ENCODE measurements around the gene SCN3A. TPM values are rescaled to one million over a fixed set of nuclear protein-coding genes. Genes with fewer than 3 reads are reported as not detected.

SCN3A gene
- polyA plus RNA-seq (2013, experiment 1 of 2): 0.15 TPM
- 0.15 TPM for polyA plus RNA-seq (2013, experiment 2 of 2)

GRCh38 chr2:165203689-165204559 lies at the start of gene SCN3A:
SCN3A (minus strand) TSS chr2:165204050; CDS start chr2:165176394, 27,656 bp downstream.
- Histone ChIP-seq H2AK5ac (ENCODE audit: low read length) (no peak within 1 kb of the TSS), H4K8ac (ENCODE audit: low read depth, low read length) (no peak within 1 kb of the TSS), H3K56ac (ENCODE audit: low read length) (no peak within 1 kb of the TSS), H2BK15ac (replicated peaks; ENCODE audit: low read depth) (no peak within 1 kb of the TSS), H3K27ac (ENCODE audit: low read depth, low read length) (no peak within 1 kb of the TSS), H4K5ac (ENCODE audit: low read length) (no peak within 1 kb of the TSS), H3K79me1 (ENCODE audit: low read length) (no peaks in the 10 kb centered on the region), H2BK120ac (ENCODE audit: low read depth, low read length) (no peak within 1 kb of the TSS), H3K23ac (ENCODE audit: low read length) (no peak within 1 kb of the TSS), H3K4ac (ENCODE audit: low read depth, low read length) (no peak within 1 kb of the TSS), H3K27me3 (ENCODE audit: insufficient read depth, low read length, poor library complexity) (no peaks in the 10 kb centered on the region), H3K4me2 (ENCODE audit: low read length) (no peak within 1 kb of the TSS), H3K4me1 (ENCODE audit: control insufficient read depth, low read depth, low read length) (no peaks in the 10 kb centered on the region), H3K4me3 (ENCODE audit: low read length) (no peak within 1 kb of the TSS), H3K36me3 (ENCODE audit: control insufficient read depth, insufficient read depth, low read length) (no peaks in the 10 kb centered on the region), H3K79me2 (ENCODE audit: control insufficient read depth, insufficient read depth, low read length) (no peaks in the 10 kb centered on the region), H3K18ac (ENCODE audit: low read length) (no peak within 1 kb of the TSS), H3K9ac (ENCODE audit: low read length) (no peak within 1 kb of the TSS), H2BK5ac (ENCODE audit: low read length) (no peak within 1 kb of the TSS)
- no CpG with 5 or more reads among the region's 8 CpGs for WGBS (ENCODE audit: extremely low coverage, insufficient coverage, low lambda C conversion rate)
- peak; percentile 72 for DNase-seq

DNA sequence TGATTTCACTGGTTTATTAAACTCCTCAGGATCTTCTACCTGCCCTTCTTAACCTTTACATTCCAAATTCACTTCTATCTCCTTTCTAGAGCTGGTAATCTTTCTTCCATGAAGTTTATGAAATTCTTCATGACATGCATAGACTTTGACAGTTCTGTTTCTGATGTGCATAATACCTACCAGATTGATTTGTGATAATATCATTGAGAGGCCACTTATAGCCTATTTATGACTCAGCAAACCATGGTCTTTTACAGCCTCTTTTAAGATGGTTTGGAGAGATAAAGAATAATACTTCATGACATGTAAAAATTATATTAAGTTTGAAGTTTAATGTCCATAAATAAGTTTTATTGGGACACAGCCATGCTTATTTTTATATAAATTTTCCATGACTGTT lies 49.3 kb upstream of the SCN3A start:
- H3K79me1 ChIP-seq (ENCODE audit: low read length): no peaks in the 10 kb centered on the region
- H4K8ac ChIP-seq (ENCODE audit: low read depth, low read length): no peak overlapping the region
- H3K4ac ChIP-seq (ENCODE audit: low read depth, low read length): no peak overlapping the region
- H3K4me2 ChIP-seq (ENCODE audit: low read length): no peak overlapping the region
- no peak overlapping the region for H2AK5ac ChIP-seq (ENCODE audit: low read length)
- no peak overlapping the region for H3K27ac ChIP-seq (ENCODE audit: low read depth, low read length)
- H3K4me3 ChIP-seq (ENCODE audit: low read length): no peak overlapping the region
- H2BK15ac ChIP-seq (replicated peaks; ENCODE audit: low read depth): no peak overlapping the region
- no peak overlapping the region for H3K23ac ChIP-seq (ENCODE audit: low read length)
- no peak overlapping the region for H3K18ac ChIP-seq (ENCODE audit: low read length)
- no peaks in the 10 kb centered on the region for H3K79me2 ChIP-seq (ENCODE audit: control insufficient read depth, insufficient read depth, low read length)
- H3K4me1 ChIP-seq (ENCODE audit: control insufficient read depth, low read depth, low read length): no peaks in the 10 kb centered on the region
- no peak for DNase-seq
- H2BK5ac ChIP-seq (ENCODE audit: low read length): no peak overlapping the region
- H3K56ac ChIP-seq (ENCODE audit: low read length): no peak overlapping the region
- H3K27me3 ChIP-seq (ENCODE audit: insufficient read depth, low read length, poor library complexity): no peaks in the 10 kb centered on the region
- no peaks in the 10 kb centered on the region for H3K36me3 ChIP-seq (ENCODE audit: control insufficient read depth, insufficient read depth, low read length)
- H2BK120ac ChIP-seq (ENCODE audit: low read depth, low read length): no peak overlapping the region
- no peak overlapping the region for H3K9ac ChIP-seq (ENCODE audit: low read length)
- no peak overlapping the region for H4K5ac ChIP-seq (ENCODE audit: low read length)

GRCh38 chr2:165251366-165251765 lies 47.5 kb upstream of the SCN3A start:
- H2AK5ac ChIP-seq (ENCODE audit: low read length): no peak overlapping the region
- no peak for DNase-seq
- H2BK120ac ChIP-seq (ENCODE audit: low read depth, low read length): no peak overlapping the region

DNA sequence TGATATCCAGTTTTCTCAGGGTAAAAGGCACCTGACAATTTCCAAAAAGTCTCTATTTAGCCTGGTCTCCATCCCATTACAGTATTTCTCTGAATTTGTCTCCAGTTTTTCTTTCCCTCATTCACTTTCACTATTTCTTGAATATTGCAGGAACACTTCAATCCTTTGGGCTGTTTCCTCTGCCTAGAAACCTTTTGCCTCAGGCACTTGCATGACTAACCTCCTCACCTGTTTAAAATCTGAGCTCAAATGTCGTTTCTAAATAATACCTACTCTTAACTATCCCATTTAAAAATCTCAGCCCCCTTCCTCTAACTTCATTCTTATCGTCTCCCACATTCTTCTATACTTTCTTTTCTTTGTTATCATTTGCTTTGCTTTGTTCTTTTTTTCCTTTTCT lies 44.4 kb upstream of the SCN3A start:
- WGBS (ENCODE audit: extremely low coverage, insufficient coverage, low lambda C conversion rate): 100% methylated on average over 2 of the region's 2 CpGs

More at GRCh38 chr2:165251366-165251765, 47.5 kb upstream of the SCN3A start:
- Histone ChIP-seq H3K4ac (ENCODE audit: low read depth, low read length) (no peak overlapping the region), H3K36me3 (ENCODE audit: control insufficient read depth, insufficient read depth, low read length) (no peaks in the 10 kb centered on the region), H3K4me1 (ENCODE audit: control insufficient read depth, low read depth, low read length) (no peaks in the 10 kb centered on the region), H2BK15ac (replicated peaks; ENCODE audit: low read depth) (no peak overlapping the region), H3K18ac (ENCODE audit: low read length) (no peak overlapping the region), H3K79me2 (ENCODE audit: control insufficient read depth, insufficient read depth, low read length) (no peaks in the 10 kb centered on the region), H3K79me1 (ENCODE audit: low read length) (no peaks in the 10 kb centered on the region), H3K23ac (ENCODE audit: low read length) (no peak overlapping the region), H3K27me3 (ENCODE audit: insufficient read depth, low read length, poor library complexity) (no peaks in the 10 kb centered on the region), H2BK5ac (ENCODE audit: low read length) (no peak overlapping the region), H3K9ac (ENCODE audit: low read length) (no peak overlapping the region), H3K27ac (ENCODE audit: low read depth, low read length) (no peak overlapping the region), H3K4me2 (ENCODE audit: low read length) (no peak overlapping the region), H4K5ac (ENCODE audit: low read length) (no peak overlapping the region), H3K56ac (ENCODE audit: low read length) (no peak overlapping the region), H4K8ac (ENCODE audit: low read depth, low read length) (no peak overlapping the region), H3K4me3 (ENCODE audit: low read length) (no peak overlapping the region)
- no CpG with 5 or more reads among the region's 4 CpGs for WGBS (ENCODE audit: extremely low coverage, insufficient coverage, low lambda C conversion rate)

DNA sequence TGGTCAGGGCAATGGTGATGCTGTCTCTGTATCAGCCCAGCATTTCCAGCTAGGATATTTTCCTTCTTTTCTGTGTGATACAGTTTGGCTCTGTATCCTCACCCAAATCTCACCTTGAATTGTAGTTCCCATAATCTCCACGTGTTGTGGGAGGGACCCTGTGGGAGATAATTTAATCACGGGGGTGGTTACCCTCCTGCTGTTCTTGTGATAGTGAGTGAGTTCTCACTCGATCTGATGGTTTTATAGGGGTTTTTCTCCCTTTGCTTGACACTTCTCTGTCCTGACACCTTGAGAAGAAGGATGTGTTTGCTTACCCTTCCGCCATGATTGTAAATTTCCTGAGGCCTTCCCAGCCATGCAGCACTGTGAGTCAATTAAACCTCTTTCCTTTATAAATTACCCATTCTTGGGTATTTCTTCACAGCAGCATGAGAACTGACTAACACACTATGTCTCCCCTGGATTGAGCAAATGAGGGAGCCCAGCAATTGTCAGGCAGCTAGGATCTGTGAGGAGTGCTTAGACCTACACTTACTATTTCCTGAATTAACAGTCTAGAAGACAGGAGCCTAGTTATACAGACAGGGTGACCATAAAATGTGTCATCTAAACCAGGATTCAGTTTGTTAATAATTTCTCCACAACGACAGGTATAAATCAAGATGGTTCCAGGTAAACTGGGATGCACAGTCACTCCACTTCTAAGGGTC lies 41.4 kb upstream of the SCN3A start:
- no CpG with 5 or more reads among the region's 5 CpGs for WGBS (ENCODE audit: extremely low coverage, insufficient coverage, low lambda C conversion rate)
- no peak overlapping the region for H3K4me3 ChIP-seq (ENCODE audit: low read length)
- no peak overlapping the region for H3K27ac ChIP-seq (ENCODE audit: low read depth, low read length)

More for the DNA sequence above, 44.4 kb upstream of the SCN3A start:
- no peak overlapping the region for H3K56ac ChIP-seq (ENCODE audit: low read length)
- no peaks in the 10 kb centered on the region for H3K36me3 ChIP-seq (ENCODE audit: control insufficient read depth, insufficient read depth, low read length)
- no peak overlapping the region for H3K4me3 ChIP-seq (ENCODE audit: low read length)
- H3K27ac ChIP-seq (ENCODE audit: low read depth, low read length): no peak overlapping the region
- H3K23ac ChIP-seq (ENCODE audit: low read length): no peak overlapping the region
- H3K4me1 ChIP-seq (ENCODE audit: control insufficient read depth, low read depth, low read length): peaks cover 2% of the 10 kb centered on the region
- no peak overlapping the region for H3K4me2 ChIP-seq (ENCODE audit: low read length)
- no peak overlapping the region for H4K8ac ChIP-seq (ENCODE audit: low read depth, low read length)
- H3K79me1 ChIP-seq (ENCODE audit: low read length): no peaks in the 10 kb centered on the region
- no peak overlapping the region for H2AK5ac ChIP-seq (ENCODE audit: low read length)
- no peak overlapping the region for H2BK5ac ChIP-seq (ENCODE audit: low read length)
- no peak overlapping the region for H3K18ac ChIP-seq (ENCODE audit: low read length)
- no peak overlapping the region for H3K4ac ChIP-seq (ENCODE audit: low read depth, low read length)
- no peaks in the 10 kb centered on the region for H3K79me2 ChIP-seq (ENCODE audit: control insufficient read depth, insufficient read depth, low read length)
- no peak overlapping the region for H4K5ac ChIP-seq (ENCODE audit: low read length)
- H2BK15ac ChIP-seq (replicated peaks; ENCODE audit: low read depth): no peak overlapping the region
- H3K9ac ChIP-seq (ENCODE audit: low read length): no peak overlapping the region
- no peak for DNase-seq
- no peaks in the 10 kb centered on the region for H3K27me3 ChIP-seq (ENCODE audit: insufficient read depth, low read length, poor library complexity)
- H2BK120ac ChIP-seq (ENCODE audit: low read depth, low read length): no peak overlapping the region

More for the DNA sequence above, 41.4 kb upstream of the SCN3A start:
- Histone ChIP-seq H3K18ac (ENCODE audit: low read length) (no peak overlapping the region), H3K4ac (ENCODE audit: low read depth, low read length) (no peak overlapping the region), H3K36me3 (ENCODE audit: control insufficient read depth, insufficient read depth, low read length) (no peaks in the 10 kb centered on the region), H3K9ac (ENCODE audit: low read length) (no peak overlapping the region), H3K79me2 (ENCODE audit: control insufficient read depth, insufficient read depth, low read length) (no peaks in the 10 kb centered on the region), H2BK120ac (ENCODE audit: low read depth, low read length) (no peak overlapping the region), H3K79me1 (ENCODE audit: low read length) (no peaks in the 10 kb centered on the region), H2BK5ac (ENCODE audit: low read length) (no peak overlapping the region), H3K4me2 (ENCODE audit: low read length) (no peak overlapping the region), H2BK15ac (replicated peaks; ENCODE audit: low read depth) (no peak overlapping the region), H3K23ac (ENCODE audit: low read length) (no peak overlapping the region), H3K4me1 (ENCODE audit: control insufficient read depth, low read depth, low read length) (peaks cover 2% of the 10 kb centered on the region), H2AK5ac (ENCODE audit: low read length) (no peak overlapping the region), H3K27me3 (ENCODE audit: insufficient read depth, low read length, poor library complexity) (no peaks in the 10 kb centered on the region), H3K56ac (ENCODE audit: low read length) (no peak overlapping the region), H4K8ac (ENCODE audit: low read depth, low read length) (no peak overlapping the region), H4K5ac (ENCODE audit: low read length) (no peak overlapping the region)
- peak; percentile 71 for DNase-seq

Data from mesendoderm (in vitro differentiated cells).